A549 (cell line): Measurements from ENCODE around the gene LGR4.

Experiments
- BHLHE40 ChIP-seq: IDR thresholded peaks from 2 replicates; pipeline ENCODE4 v1.6.1; 2012; ENCODE audit warnings: low read depth, low read length, inconsistent platforms
- JUNB ChIP-seq: fragments of >200 bp; sonication (Bioruptor Twin); formaldehyde crosslinking; IDR thresholded peaks from 2 replicates; pipeline ENCODE4 v1.6.1; 2016
- KDM5A ChIP-seq: fragments of 200-600 bp; sonication (generic); IDR thresholded peaks from 2 replicates; pipeline ENCODE4 v1.6.1; 2016; ENCODE audit warnings: antibody characterized with exemption, mild to moderate bottlenecking
- MAFK ChIP-seq: fragments of 450-650 bp; IDR thresholded peaks from 2 replicates; pipeline ENCODE4 v1.6.1; 2014; ENCODE audit not compliant: partially characterized antibody
- MAZ ChIP-seq: fragments of 150-350 bp; IDR thresholded peaks from 2 replicates; pipeline ENCODE4 v1.6.1; 2014; ENCODE audit warnings: antibody characterized with exemption, low read depth, low read length, borderline replicate concordance
- PHF8 ChIP-seq: fragments of 200-600 bp; sonication (generic); IDR thresholded peaks from 2 replicates; pipeline ENCODE4 v1.6.1; 2016; ENCODE audit warnings: low read depth, mild to moderate bottlenecking, antibody characterized with exemption, moderate library complexity, borderline replicate concordance
- POLR2A ChIP-seq: IDR thresholded peaks from 2 replicates; pipeline ENCODE4 v1.6.1; 2012; ENCODE audit warnings: mild to moderate bottlenecking, low read length
- POLR2AphosphoS2 ChIP-seq: conservative IDR thresholded peaks from 2 replicates; pipeline ENCODE4 v1.6.1; 2012; ENCODE audit warnings: low read length, improper control_type of control experiment, inconsistent platforms
- RAD21 ChIP-seq, 2 experiments: fragments of >200 bp in 1 of 2; sonication (Bioruptor Twin) in 1 of 2; formaldehyde crosslinking in 1 of 2; IDR thresholded peaks in 1 of 2; conservative IDR thresholded peaks in 1 of 2; 2 replicates in 1 of 2; 3 replicates in 1 of 2; pipeline ENCODE4 v1.6.1; 2012 to 2018; ENCODE audit warnings: inconsistent platforms in 1 of 2
- TF ChIP-seq, protein P1 (sequence below): fragments of >200 bp; sonication (Bioruptor Twin); formaldehyde crosslinking; IDR thresholded peaks from 3 replicates; pipeline ENCODE4 v1.5.1; 2016
- TF ChIP-seq, protein P2 (sequence below): IDR thresholded peaks from 2 replicates; pipeline ENCODE4 v1.6.1; 2012
- TF ChIP-seq, protein P3 (sequence below): fragments of 150-350 bp; IDR thresholded peaks from 2 replicates; pipeline ENCODE4 v1.6.1; 2014; ENCODE audit warnings: low read depth, mild to moderate bottlenecking, low read length
- TF ChIP-seq, protein P4 (sequence below): fragments of 200-600 bp; sonication (generic); IDR thresholded peaks from 2 replicates; pipeline ENCODE4 v1.6.1; 2016; ENCODE audit warnings: antibody characterized with exemption, mild to moderate bottlenecking, moderate library complexity

DNA sequence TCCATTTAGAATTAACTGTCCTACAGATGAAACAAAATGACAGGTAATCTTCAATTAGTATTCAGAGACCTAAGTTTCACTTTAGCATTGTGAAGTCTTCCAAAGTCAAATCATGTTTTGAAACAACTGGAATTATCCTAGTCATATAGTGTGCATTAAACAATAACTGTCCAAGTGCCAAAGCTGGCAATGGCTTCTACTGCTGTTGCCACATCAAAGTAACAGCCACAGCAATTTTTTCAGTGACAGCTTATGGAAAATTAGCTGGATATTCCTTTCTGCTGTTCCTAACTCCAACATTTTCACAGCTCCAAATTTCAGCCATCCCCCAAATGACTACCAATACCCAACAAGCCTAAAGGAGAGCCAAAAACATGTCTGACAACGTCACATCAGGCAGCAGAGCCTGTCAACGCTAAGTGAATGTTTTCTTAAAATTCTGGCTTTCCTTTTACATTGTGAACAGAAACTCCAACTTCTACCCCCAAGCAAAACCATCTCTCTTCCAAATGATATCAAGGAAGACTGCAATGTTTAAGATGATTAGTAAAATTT, 64.3 kb downstream of the LGR4 start:
- TF ChIP-seq, protein P1, sequence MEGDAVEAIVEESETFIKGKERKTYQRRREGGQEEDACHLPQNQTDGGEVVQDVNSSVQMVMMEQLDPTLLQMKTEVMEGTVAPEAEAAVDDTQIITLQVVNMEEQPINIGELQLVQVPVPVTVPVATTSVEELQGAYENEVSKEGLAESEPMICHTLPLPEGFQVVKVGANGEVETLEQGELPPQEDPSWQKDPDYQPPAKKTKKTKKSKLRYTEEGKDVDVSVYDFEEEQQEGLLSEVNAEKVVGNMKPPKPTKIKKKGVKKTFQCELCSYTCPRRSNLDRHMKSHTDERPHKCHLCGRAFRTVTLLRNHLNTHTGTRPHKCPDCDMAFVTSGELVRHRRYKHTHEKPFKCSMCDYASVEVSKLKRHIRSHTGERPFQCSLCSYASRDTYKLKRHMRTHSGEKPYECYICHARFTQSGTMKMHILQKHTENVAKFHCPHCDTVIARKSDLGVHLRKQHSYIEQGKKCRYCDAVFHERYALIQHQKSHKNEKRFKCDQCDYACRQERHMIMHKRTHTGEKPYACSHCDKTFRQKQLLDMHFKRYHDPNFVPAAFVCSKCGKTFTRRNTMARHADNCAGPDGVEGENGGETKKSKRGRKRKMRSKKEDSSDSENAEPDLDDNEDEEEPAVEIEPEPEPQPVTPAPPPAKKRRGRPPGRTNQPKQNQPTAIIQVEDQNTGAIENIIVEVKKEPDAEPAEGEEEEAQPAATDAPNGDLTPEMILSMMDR = no peak
- TF ChIP-seq MAZ (no peak), RAD21 (conservative IDR thresholded peaks at IDR 0.05 in 1 of 2, IDR thresholded peaks at IDR 0.05 in 1 of 2) (no peak), BHLHE40 (no peak), JUNB (no peak), POLR2A (no peak), MAFK (no peak), KDM5A (no peak), PHF8 (no peak), POLR2AphosphoS2 (no peak)
- TF ChIP-seq, protein P2, sequence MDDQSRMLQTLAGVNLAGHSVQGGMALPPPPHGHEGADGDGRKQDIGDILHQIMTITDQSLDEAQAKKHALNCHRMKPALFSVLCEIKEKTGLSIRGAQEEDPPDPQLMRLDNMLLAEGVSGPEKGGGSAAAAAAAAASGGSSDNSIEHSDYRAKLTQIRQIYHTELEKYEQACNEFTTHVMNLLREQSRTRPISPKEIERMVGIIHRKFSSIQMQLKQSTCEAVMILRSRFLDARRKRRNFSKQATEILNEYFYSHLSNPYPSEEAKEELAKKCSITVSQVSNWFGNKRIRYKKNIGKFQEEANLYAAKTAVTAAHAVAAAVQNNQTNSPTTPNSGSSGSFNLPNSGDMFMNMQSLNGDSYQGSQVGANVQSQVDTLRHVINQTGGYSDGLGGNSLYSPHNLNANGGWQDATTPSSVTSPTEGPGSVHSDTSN = no peak
- TF ChIP-seq, protein P3, sequence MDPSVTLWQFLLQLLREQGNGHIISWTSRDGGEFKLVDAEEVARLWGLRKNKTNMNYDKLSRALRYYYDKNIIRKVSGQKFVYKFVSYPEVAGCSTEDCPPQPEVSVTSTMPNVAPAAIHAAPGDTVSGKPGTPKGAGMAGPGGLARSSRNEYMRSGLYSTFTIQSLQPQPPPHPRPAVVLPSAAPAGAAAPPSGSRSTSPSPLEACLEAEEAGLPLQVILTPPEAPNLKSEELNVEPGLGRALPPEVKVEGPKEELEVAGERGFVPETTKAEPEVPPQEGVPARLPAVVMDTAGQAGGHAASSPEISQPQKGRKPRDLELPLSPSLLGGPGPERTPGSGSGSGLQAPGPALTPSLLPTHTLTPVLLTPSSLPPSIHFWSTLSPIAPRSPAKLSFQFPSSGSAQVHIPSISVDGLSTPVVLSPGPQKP = no peak
- TF ChIP-seq, protein P4, sequence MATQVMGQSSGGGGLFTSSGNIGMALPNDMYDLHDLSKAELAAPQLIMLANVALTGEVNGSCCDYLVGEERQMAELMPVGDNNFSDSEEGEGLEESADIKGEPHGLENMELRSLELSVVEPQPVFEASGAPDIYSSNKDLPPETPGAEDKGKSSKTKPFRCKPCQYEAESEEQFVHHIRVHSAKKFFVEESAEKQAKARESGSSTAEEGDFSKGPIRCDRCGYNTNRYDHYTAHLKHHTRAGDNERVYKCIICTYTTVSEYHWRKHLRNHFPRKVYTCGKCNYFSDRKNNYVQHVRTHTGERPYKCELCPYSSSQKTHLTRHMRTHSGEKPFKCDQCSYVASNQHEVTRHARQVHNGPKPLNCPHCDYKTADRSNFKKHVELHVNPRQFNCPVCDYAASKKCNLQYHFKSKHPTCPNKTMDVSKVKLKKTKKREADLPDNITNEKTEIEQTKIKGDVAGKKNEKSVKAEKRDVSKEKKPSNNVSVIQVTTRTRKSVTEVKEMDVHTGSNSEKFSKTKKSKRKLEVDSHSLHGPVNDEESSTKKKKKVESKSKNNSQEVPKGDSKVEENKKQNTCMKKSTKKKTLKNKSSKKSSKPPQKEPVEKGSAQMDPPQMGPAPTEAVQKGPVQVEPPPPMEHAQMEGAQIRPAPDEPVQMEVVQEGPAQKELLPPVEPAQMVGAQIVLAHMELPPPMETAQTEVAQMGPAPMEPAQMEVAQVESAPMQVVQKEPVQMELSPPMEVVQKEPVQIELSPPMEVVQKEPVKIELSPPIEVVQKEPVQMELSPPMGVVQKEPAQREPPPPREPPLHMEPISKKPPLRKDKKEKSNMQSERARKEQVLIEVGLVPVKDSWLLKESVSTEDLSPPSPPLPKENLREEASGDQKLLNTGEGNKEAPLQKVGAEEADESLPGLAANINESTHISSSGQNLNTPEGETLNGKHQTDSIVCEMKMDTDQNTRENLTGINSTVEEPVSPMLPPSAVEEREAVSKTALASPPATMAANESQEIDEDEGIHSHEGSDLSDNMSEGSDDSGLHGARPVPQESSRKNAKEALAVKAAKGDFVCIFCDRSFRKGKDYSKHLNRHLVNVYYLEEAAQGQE = no peak
